Smooth muscle cell (in vitro differentiated cells): ENCODE results near the gene PNPLA2. TPM values are rescaled to one million over a fixed set of nuclear protein-coding genes. Genes with fewer than 3 reads are reported as not detected.

Experiments used
- DNase-seq: peaks from one replicate; lab custom pipeline; 2025; ENCODE audit not compliant: unreplicated experiment; lab: John Stamatoyannopoulos, UW
- H2AFZ ChIP-seq: fragments of 200-600 bp; sonication (generic); 2 replicates; pipeline ENCODE4 v1.6.0; 2016; ENCODE audit warnings: antibody characterized with exemption, low read depth, mild to moderate bottlenecking
- H3F3A ChIP-seq: fragments of 200-600 bp; sonication (generic); 2 replicates; pipeline ENCODE4 v1.6.0; 2017; ENCODE audit warnings: antibody characterized with exemption, low read depth
- H3K27ac ChIP-seq: fragments of 200-600 bp; sonication (generic); 2 replicates; pipeline ENCODE4 v1.5.1; 2016; ENCODE audit warnings: low read depth, mild to moderate bottlenecking
- H3K27me3 ChIP-seq: fragments of 200-600 bp; sonication (generic); 2 replicates; pipeline ENCODE4 v1.6.1; 2016; ENCODE audit warnings: low read depth, mild to moderate bottlenecking
- H3K36me3 ChIP-seq: fragments of 200-600 bp; sonication (generic); 2 replicates; pipeline ENCODE4 v1.5.1; 2016; ENCODE audit warnings: low read depth
- H3K4me1 ChIP-seq: fragments of 200-600 bp; sonication (generic); 2 replicates; pipeline ENCODE4 v1.5.1; 2016; ENCODE audit warnings: low read depth
- H3K4me2 ChIP-seq: fragments of 200-600 bp; sonication (generic); 2 replicates; pipeline ENCODE4 v1.6.0; 2016; ENCODE audit warnings: mild to moderate bottlenecking
- H3K4me3 ChIP-seq: fragments of 200-600 bp; sonication (generic); 2 replicates; pipeline ENCODE4 v1.5.1; 2016; ENCODE audit warnings: mild to moderate bottlenecking
- H3K79me2 ChIP-seq: fragments of 200-600 bp; sonication (generic); 2 replicates; pipeline ENCODE4 v1.6.0; 2016; ENCODE audit warnings: low read depth, mild to moderate bottlenecking
- H3K9ac ChIP-seq: fragments of 200-600 bp; sonication (generic); 2 replicates; pipeline ENCODE4 v1.6.0; 2016; ENCODE audit warnings: low read depth
- H3K9me3 ChIP-seq: fragments of 200-600 bp; sonication (generic); replicated peaks from 2 replicates; pipeline ENCODE4 v1.5.1; 2016; ENCODE audit warnings: low read depth
- H4K20me1 ChIP-seq: fragments of 200-600 bp; sonication (generic); 2 replicates; pipeline ENCODE4 v1.6.0; 2016; ENCODE audit warnings: low read depth
- WGBS: methylation state at CpG from one replicate; pipeline ENCODE4 v1.1.7; 2016; ENCODE audit warnings: low lambda C conversion rate; 5-methylcytosine and 5-hydroxymethylcytosine counted together
- polyA plus RNA-seq: library from polyadenylated mRNA; unstranded; fragments of >200 nt; fragmentation: Nextera tagmentation; extraction: Ambion mirVana; gene quantifications from 2 replicates; pipeline ENCODE4 v1.2.1, GENCODE V29; 2016
- total RNA-seq: library from RNA; depleted of rRNA; stranded (reverse); fragments of >200 nt; gene quantifications from 2 replicates; pipeline ENCODE4 v1.2.3, GENCODE V29; 2014
- TF ChIP-seq, protein P1 (sequence below): fragments of 200-600 bp; sonication (generic); IDR thresholded peaks from 2 replicates; pipeline ENCODE4 v1.5.1; 2017; ENCODE audit warnings: borderline replicate concordance, mild to moderate bottlenecking, antibody characterized with exemption; ENCODE audit not compliant: insufficient read depth, poor library complexity, severe bottlenecking

PNPLA2 gene
- total and polyA plus RNA-seq, 2 experiments from 2014 or later, result 12.4 to 26.4 TPM

DNA sequence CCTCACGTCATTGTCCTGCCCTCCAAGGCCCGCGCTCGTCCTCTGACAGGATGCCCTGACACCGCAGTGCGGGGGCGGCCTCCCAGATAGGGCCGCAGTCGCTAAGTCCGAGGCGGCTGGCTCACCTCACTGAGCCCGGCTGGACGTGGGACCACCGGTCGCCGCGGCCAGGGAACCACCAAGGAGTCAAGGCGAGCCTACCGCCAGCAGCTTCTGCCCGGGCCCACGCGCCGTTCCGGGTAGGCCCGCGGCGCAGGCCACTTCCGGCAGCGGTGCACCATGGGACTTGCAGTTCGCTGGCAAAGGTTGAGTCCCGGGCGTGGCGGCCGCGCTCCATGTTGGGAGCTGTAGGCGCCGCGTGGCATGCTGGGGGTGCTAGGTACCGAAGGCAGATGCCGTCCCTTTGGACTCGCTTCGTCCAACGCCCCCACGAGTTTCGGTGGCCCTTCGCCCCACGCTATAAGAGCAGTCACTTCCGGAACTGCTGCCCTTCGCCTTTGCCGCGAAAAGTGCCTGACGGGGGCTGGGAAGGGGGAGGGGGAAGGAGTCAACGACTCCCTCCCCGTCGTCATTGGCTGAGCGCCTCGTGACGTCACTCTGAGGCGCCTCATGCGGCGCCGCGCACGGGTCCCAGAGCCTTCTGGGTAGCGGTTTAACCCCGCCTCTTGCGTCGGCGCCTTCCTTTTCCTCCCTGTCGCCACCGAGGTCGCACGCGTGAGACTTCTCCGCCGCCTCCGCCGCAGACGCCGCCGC, 9.3 kb upstream of the PNPLA2 start, which contains the start of gene RPLP2:
Gene RPLP2 (plus strand): TSS at position 681 of the 753 bp plus-strand sequence. CDS start 268 bp downstream, outside the sequence.
- Histone ChIP-seq H3K27me3 (no peaks in the 10 kb centered on the region), H3K79me2 (peaks cover 38% of the 10 kb centered on the region), H3K9me3 (no peaks in the 10 kb centered on the region), H3K4me1 (peaks cover 19% of the 10 kb centered on the region), H3K4me3 (peak within 1 kb of the TSS; percentile 95), H4K20me1 (peaks cover 35% of the 10 kb centered on the region), H3F3A (peaks cover 11% of the 10 kb centered on the region), H3K4me2 (peak within 1 kb of the TSS; percentile 99), H3K36me3 (no peaks in the 10 kb centered on the region), H3K27ac (peak within 1 kb of the TSS; percentile 98), H2AFZ (peak within 1 kb of the TSS; percentile 36), H3K9ac (peak within 1 kb of the TSS; percentile 98)
- WGBS, result under 1% methylated on average over 73 of the region's 81 CpGs
- peak; percentile 99 for DNase-seq
- TF ChIP-seq, protein P1, sequence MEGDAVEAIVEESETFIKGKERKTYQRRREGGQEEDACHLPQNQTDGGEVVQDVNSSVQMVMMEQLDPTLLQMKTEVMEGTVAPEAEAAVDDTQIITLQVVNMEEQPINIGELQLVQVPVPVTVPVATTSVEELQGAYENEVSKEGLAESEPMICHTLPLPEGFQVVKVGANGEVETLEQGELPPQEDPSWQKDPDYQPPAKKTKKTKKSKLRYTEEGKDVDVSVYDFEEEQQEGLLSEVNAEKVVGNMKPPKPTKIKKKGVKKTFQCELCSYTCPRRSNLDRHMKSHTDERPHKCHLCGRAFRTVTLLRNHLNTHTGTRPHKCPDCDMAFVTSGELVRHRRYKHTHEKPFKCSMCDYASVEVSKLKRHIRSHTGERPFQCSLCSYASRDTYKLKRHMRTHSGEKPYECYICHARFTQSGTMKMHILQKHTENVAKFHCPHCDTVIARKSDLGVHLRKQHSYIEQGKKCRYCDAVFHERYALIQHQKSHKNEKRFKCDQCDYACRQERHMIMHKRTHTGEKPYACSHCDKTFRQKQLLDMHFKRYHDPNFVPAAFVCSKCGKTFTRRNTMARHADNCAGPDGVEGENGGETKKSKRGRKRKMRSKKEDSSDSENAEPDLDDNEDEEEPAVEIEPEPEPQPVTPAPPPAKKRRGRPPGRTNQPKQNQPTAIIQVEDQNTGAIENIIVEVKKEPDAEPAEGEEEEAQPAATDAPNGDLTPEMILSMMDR, result no peak

GRCh38 chr11:810040-810567, 8.6 kb upstream of the PNPLA2 start:
- peaks cover 11% of the 10 kb centered on the region for H3F3A ChIP-seq
- peak overlapping the region; percentile 98 for H3K9ac ChIP-seq
- H4K20me1 ChIP-seq, result peaks cover 35% of the 10 kb centered on the region
- H3K4me3 ChIP-seq, result peak overlapping the region; percentile 95
- DNase-seq, result no peak
- TF ChIP-seq, protein P1, result no peak
- no peak overlapping the region for H2AFZ ChIP-seq
- H3K9me3 ChIP-seq, result no peaks in the 10 kb centered on the region
- H3K4me2 ChIP-seq, result peak overlapping the region; percentile 99
- no peaks in the 10 kb centered on the region for H3K36me3 ChIP-seq
- H3K27ac ChIP-seq, result peak overlapping the region; percentile 98
- H3K79me2 ChIP-seq, result peaks cover 38% of the 10 kb centered on the region
- under 1% methylated on average over 41 of the region's 55 CpGs for WGBS
- peaks cover 15% of the 10 kb centered on the region for H3K4me1 ChIP-seq
- H3K27me3 ChIP-seq, result no peaks in the 10 kb centered on the region

DNA sequence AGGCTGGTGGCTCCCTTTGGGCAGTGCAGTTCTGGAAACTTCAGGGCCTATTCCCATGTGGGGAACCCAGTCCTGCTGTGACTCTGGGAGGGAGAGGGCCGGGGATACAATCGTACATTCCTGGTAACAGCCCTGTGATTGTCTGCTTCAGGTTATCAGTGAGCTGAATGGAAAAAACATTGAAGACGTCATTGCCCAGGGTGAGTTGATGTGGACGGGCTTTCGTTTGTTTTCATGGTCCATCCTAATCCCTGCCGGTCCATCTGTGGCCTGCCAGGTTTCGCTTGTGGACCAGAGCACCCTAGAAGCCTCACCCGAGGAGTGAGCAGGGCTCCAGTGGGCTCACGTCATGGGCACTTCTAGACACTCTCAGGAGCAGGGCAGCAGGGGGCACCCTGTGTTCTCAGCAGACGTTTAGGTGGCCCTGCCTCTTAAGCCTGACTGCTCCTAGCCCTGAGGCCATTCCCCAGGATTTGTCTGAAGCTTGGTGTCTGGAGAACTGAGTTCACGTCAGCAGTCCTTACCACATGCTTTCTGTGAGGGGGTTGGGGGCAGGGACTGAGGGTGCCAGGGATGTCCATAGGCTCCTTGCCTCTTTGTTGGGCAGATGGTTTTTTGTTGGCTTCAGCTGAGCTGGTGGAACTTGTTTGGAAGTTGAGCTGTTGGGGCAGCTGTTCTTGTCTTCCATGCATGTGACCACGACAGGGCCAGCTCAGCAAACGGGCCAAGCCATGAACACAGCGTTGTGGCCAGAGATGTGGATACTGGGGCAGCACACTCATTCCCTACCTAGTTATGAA, 7.1 kb upstream of the PNPLA2 start:
- Histone ChIP-seq H3K9ac (peak overlapping the region; percentile 98), H3F3A (peaks cover 11% of the 10 kb centered on the region), H3K79me2 (peaks cover 38% of the 10 kb centered on the region), H3K27me3 (no peaks in the 10 kb centered on the region), H3K4me3 (no peak overlapping the region), H3K4me2 (peak overlapping the region; percentile 99), H3K36me3 (no peaks in the 10 kb centered on the region), H3K9me3 (no peaks in the 10 kb centered on the region), H3K4me1 (peaks cover 15% of the 10 kb centered on the region), H4K20me1 (peaks cover 35% of the 10 kb centered on the region), H3K27ac (peak overlapping the region; percentile 98), H2AFZ (no peak overlapping the region)
- 84% methylated on average over 14 of the region's 14 CpGs for WGBS
- TF ChIP-seq, protein P1, result no peak
- no peak for DNase-seq
